C4-2B (cell line): ENCODE data around the gene UNC45B.
"Not testable (repeated sequence)": the region's sequence is repeated elsewhere in the genome, so short reads cannot be mapped to it uniquely, and the experiment has no call there.

Source experiments
- ZFX ChIP-seq: fragments of 450-650 bp; IDR thresholded peaks from 2 replicates; pipeline ENCODE4 v1.6.1; 2017
- TF ChIP-seq, protein P1 (sequence below): fragments of 450-650 bp; conservative IDR thresholded peaks from 2 replicates; pipeline ENCODE4 v1.5.1; 2017; ENCODE audit warnings: mild to moderate bottlenecking

DNA sequence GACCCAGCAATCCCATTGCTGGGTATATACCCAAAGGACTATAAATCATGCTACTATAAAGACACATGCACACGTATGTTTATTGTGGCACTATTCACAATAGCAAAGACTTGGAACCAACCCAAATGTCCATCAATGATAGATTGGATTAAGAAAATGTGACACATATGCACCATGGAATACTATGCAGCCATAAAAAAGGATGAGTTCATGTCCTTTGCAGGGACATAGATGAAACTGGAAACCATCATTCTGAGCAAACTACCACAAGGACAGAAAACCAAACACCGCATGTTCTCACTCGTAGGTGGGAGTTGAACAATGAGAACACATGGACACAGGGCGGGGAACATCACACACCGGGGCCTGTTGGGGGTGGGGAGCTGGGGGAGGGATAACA, 31.8 kb downstream of the UNC45B start:
- TF ChIP-seq, protein P1, sequence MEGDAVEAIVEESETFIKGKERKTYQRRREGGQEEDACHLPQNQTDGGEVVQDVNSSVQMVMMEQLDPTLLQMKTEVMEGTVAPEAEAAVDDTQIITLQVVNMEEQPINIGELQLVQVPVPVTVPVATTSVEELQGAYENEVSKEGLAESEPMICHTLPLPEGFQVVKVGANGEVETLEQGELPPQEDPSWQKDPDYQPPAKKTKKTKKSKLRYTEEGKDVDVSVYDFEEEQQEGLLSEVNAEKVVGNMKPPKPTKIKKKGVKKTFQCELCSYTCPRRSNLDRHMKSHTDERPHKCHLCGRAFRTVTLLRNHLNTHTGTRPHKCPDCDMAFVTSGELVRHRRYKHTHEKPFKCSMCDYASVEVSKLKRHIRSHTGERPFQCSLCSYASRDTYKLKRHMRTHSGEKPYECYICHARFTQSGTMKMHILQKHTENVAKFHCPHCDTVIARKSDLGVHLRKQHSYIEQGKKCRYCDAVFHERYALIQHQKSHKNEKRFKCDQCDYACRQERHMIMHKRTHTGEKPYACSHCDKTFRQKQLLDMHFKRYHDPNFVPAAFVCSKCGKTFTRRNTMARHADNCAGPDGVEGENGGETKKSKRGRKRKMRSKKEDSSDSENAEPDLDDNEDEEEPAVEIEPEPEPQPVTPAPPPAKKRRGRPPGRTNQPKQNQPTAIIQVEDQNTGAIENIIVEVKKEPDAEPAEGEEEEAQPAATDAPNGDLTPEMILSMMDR: not testable (repeated sequence)
- TF ChIP-seq ZFX: not testable (repeated sequence)
